GM21390 (cell line): ENCODE data around the gene EVI5.
A peak's percentile ranks its signal among the peaks of the same experiment; 100 is the strongest.
"Not testable (repeated sequence)": the region's sequence is repeated elsewhere in the genome, so short reads cannot be mapped to it uniquely, and the experiment has no call there.

ENCODE experiments used
- ATAC-seq: cut with Tn5 transposase; IDR thresholded peaks from one replicate; pipeline ENCODE4 v1.9.1; 2021; ENCODE audit not compliant: unreplicated experiment

The EVI5 gene

DNA sequence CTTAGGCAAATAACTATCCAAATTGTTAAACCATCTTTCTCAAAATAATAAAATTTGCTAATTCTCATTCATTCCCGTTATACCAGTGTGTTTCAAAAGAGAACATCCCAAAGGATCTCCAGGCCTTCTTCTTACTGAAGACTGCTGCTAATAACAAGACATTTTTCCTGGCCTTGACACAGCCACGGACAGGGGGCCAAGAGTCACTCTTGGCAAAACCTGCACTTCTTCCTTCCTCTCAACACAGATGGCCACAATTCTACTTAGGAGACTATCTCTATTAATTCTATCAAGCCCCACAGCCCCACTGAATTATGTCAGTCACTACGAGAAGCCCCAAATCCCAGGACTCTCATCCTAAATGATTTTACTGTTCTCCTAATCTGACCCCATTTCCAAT is 86.0 kb downstream of the EVI5 start:
- ATAC-seq, result no peak

DNA sequence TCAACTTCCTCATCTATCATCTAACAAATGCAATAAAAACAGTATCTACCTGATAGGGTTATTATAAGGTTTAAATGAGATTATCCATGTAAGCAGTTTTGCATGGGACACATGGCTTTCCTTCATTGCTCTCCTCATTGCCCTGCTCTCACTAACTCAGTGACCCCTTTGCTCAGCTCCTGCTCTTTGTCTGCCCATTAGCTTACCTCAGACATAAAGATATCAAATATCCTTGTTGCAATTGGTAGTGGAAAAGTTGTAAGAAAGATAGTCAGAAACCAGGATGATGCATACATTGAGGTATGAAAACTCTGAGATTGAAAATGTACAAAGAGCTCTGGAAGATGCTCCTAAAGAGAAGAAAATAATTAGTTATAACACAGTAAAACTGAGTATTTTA is 89.8 kb downstream of the EVI5 start:
- no peak for ATAC-seq

GRCh38 chr1:92691925-92692324 is 93.0 kb downstream of the EVI5 start:
- no peak for ATAC-seq

- ATAC-seq, result no peak
Measured at GRCh38 chr1:92690212-92690906, 94.5 kb downstream of the EVI5 start.

GRCh38 chr1:92679980-92680379 is 104.9 kb downstream of the EVI5 start:
- ATAC-seq, result no peak

- ATAC-seq, result no peak
Measured at GRCh38 chr1:92663775-92664174, 121.1 kb downstream of the EVI5 start.

DNA sequence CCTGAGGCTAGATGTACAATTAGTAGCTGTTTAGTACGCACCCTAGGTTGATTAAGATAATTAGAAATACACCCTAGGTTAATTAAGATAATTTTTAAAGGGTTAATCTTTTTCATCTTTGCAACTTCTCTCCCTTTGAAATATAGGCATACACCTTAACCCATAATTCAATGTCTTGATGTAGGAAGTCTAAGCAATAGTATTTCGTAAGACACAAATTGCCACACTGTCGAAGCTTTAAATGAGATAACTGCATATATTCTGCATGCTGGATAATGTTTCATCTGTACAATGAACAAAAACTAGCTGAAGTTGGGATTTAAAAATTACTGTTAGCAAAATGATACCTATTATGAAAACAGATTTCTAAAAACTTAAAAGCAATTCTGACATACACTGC is 122.9 kb downstream of the EVI5 start:
- no peak for ATAC-seq

GRCh38 chr1:92657701-92658100 is 127.2 kb downstream of the EVI5 start:
- no peak for ATAC-seq

GRCh38 chr1:92655197-92655801 is 129.6 kb downstream of the EVI5 start:
- no peak for ATAC-seq

- ATAC-seq, result no peak
Measured at GRCh38 chr1:92653605-92654381, 131.1 kb downstream of the EVI5 start.

DNA sequence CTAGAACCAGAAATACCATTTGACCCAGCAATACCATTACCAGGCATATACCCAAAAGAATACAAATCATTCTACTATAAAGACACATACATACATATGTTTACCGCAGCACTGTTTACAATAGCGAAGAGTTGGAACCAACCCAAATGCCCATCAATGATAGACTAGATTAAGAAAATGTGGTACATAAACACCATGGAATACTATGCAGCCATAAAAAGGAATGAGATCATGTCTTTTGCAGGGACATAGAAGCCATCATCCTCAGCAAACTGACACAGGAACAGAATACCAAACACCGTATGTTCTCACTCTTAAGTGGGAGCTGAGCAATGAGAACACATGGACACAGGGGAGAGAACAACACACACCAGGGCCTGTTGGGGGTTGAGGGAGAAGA is 144.2 kb downstream of the EVI5 start:
- not testable (repeated sequence) for ATAC-seq

DNA sequence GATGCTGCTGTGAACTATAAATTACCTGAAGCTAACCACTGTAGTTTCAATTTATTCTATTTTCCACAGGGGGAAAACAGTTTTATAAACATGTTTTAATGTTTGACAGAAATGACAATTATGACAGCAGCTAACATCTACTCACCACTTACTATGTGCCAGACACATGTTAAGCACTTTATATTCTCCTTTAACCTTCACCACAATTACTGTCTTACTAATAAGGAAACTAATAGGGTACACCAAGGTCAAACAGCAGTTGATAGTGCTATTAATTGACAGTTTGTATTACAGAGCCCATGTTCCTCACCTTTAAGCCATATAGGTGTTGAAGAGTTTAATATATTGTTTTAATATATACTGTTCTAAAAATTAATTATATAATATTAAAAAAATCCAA is 146.4 kb downstream of the EVI5 start:
- ATAC-seq, result no peak

GRCh38 chr1:92635203-92635602 is 149.7 kb downstream of the EVI5 start:
- not testable (repeated sequence) for ATAC-seq

GRCh38 chr1:92623187-92623778 is 161.6 kb downstream of the EVI5 start:
- ATAC-seq, result peak; percentile 63

DNA sequence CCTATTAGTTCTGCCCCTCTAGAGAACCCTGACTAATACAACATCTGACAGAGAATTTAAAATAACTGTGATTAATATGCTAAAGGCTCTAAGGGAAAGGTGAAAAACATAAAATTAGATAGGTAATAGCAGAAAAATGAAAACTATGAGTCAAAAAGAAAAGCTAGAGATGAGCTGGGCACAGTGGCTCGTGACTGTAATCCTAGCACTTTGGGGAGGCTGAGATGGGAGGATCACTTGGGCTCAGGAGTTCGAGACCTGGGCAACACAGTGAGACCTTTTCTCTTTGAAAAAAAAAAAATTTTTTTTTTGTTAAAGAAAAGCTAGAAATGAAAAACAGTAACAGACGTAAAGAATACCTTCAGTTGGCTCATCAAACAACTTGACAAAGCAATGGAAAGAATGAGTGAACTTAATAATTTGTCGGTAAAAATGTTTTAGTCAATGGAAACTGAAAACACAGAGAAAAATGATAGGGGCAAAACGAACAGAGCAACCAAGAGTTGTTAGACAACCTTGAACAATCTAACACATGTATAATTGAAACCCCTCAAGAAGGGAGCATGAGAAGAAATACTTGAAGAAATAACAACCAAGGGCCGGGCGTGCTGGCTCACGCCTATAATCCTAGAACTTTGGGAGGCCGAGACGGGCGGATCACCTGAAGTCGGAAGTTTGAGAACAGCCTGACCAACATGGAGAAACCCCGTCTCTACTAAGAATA is 165.3 kb downstream of the EVI5 start:
- ATAC-seq, result no peak

DNA sequence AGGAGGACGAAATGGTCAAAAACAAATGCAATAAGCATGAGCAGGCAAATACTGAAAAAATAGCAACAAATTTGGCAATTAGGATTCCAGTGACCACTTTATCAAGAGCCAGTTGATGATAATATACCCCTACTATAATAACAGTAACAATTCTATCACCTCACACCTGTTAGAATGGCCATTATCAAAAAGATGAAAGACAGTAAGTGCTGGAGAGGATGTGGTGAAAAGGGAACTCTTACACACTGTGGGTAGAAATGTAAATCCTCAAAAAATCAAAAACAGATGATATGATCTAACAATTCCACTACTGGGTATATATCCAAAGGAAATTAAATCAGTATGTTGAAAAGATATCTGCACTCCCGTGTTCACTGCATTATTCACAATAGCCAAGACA is 183.9 kb downstream of the EVI5 start:
- no peak for ATAC-seq

GRCh38 chr1:92599184-92599583 is 185.7 kb downstream of the EVI5 start:
- peak; percentile 58 for ATAC-seq

DNA sequence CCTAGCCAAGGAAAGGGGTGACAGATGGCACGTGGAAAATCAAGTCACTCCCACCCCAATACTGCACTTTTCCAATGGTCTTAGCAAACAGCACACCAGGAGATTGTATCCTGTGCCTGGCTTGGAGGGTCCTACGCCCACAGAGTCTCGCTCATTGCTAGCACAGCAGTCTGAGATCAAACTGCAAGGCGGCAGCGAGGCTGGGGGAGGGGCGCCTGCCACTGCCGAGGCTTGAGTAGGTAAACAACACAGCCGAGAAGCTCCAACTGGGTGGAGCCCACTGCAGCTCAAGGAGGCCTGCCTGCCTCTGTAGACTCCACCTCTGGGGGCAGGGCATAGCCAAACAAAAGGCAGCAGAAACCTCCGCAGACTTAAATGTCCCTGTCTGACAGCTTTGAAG is 195.5 kb downstream of the EVI5 start:
- ATAC-seq, result not testable (repeated sequence)

DNA sequence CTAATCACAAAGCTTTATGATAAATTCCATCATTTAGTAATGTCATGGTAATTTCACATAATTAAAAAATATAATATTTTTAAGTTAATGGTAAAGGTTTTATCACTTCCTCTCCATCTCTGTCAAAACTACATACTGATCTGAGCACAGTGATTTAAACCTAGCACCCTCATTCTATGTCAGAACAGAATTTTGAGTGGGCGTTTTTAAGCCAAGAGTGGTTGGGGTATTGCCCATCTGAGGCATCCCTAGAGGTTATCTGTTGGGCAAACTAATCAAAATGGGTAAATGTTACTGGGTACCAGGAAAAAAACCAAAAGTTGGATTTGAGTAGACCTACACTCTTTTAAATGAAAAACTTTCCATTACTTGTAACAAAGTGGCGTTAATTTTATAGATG is 197.5 kb downstream of the EVI5 start:
- no peak for ATAC-seq

DNA sequence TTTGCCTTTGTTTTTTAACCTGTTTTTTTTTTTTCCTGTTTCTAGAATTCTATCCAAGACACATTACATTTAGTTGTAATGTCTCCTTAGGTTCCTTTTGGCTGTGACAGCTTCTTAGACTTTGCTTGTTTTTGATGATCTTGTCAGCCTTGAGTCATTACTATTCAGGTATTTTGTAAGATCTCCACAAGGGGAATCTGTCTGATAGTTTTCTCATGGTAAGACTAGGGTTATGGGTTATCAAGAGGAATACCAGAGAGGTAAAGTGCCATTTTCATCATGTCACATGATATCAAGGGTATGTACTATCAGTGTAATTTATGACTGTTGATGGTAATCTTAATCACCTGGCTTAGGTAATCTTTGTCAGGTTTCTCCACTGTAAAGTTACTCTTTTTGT is 199.1 kb downstream of the EVI5 start:
- no peak for ATAC-seq

DNA sequence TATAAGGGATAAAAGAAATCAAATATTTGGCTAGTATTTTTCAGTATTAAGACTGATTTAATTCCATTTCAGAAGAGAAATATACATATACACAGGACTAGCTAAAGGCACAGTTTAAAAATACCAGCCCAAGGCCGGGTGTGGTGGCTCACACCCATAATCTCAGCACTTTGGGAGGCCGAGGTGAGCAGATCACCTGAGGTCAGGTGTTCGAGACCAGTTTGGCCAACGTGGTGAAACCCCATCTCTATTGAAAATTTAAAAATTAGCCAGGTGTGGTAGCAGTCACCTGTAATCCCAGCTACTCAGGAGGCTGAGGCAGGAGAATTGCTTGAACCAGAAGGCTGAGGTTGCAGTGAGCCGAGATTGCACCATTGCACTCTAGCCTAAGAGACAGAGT is 200.1 kb downstream of the EVI5 start:
- peak; percentile 7 for ATAC-seq
